A549 (cell line): ENCODE measurements around the gene PSMB11. TPM values are rescaled to one million over a fixed set of nuclear protein-coding genes. Genes with fewer than 3 reads are reported as not detected.

Experiments
- ATAC-seq, 2 experiments: fragments of 200-7000 bp in 1 of 2; fragments of >200 bp in 1 of 2; cut with Nextera tagmentation in 1 of 2; cut with Tn5 transposase in 1 of 2; 3 replicates each; pipeline versions ENCODE4 v1.8.0 to v1.9.1; 2018 to 2020; ENCODE audit warnings: mild to moderate bottlenecking in 1 of 2, moderate library complexity in 1 of 2
- CTCF ChIA-PET: fragments of 300-600 bp; sonication (Branson Sonifier 250); formaldehyde crosslinking; extraction: SDS; loops from one replicate; lab custom pipeline; 2021; ENCODE audit warnings: antibody characterized with exemption, inconsistent platforms; lab: Yijun Ruan, JAX
- POLR2A ChIA-PET: fragments of 350-600 bp; formaldehyde crosslinking; extraction: SDS; loops from one replicate; lab custom pipeline; 2021; ENCODE audit warnings: antibody characterized with exemption, inconsistent platforms; lab: Yijun Ruan, JAX
- DNase-seq, 2 experiments: peaks; one replicate each; pipeline versions ENCODE4 v3.0.0 to v3.0.0-alpha.2; 2011 to 2016; ENCODE audit warnings: low read depth in 1 of 2, low spot score in 1 of 2
- FAIRE-seq: peaks from 2 replicates; lab custom pipeline; 2011; peaks lifted over from hg19 to GRCh38; lab: Jason Lieb, UNC
- H3K27ac ChIP-seq, 2 experiments: fragments of >200 bp; sonication (Bioruptor Twin); formaldehyde crosslinking; 3 replicates each; pipeline ENCODE4 v1.5.1; 2016 to 2017
- H3K4me1 ChIP-seq: fragments of >200 bp; sonication (Bioruptor Twin); formaldehyde crosslinking; 3 replicates; pipeline ENCODE4 v1.6.1; 2016
- H3K4me2 ChIP-seq: fragments of >200 bp; sonication (Bioruptor Twin); formaldehyde crosslinking; 3 replicates; pipeline ENCODE4 v1.6.1; 2016
- H3K4me3 ChIP-seq: fragments of >200 bp; sonication (Bioruptor Twin); formaldehyde crosslinking; 3 replicates; pipeline ENCODE4 v1.5.1; 2016
- H3K9me3 ChIP-seq: fragments of >200 bp; sonication (Bioruptor Twin); formaldehyde crosslinking; 3 replicates; pipeline ENCODE4 v1.6.1; 2016
- CBX8 ChIP-seq: fragments of 200-600 bp; sonication (generic); IDR thresholded peaks from 2 replicates; pipeline ENCODE4 v1.6.1; 2016
- CTCF ChIP-seq: fragments of >200 bp; sonication (Bioruptor Twin); formaldehyde crosslinking; IDR thresholded peaks from 3 replicates; pipeline ENCODE4 v1.5.1; 2016
- E2F6 ChIP-seq: IDR thresholded peaks from 2 replicates; pipeline ENCODE4 v1.6.1; 2012; ENCODE audit warnings: low read depth, borderline replicate concordance
- ELK1 ChIP-seq: fragments of 150-350 bp; IDR thresholded peaks from 2 replicates; pipeline ENCODE4 v1.6.1; 2014; ENCODE audit warnings: low read depth, mild to moderate bottlenecking, low read length
- FOSL2 ChIP-seq, 2 experiments: fragments of 450-650 bp in 1 of 2; fragments of >200 bp in 1 of 2; sonication (Bioruptor Twin) in 1 of 2; formaldehyde crosslinking; IDR thresholded peaks; 2 replicates each; pipeline versions ENCODE4 v1.5.0 to v1.6.1; 2016 to 2020; ENCODE audit warnings: mild to moderate bottlenecking in 1 of 2, moderate library complexity in 1 of 2
- HES2 ChIP-seq: fragments of >200 bp; sonication (Bioruptor Twin); formaldehyde crosslinking; IDR thresholded peaks from 2 replicates; pipeline ENCODE4 v1.6.1; 2016
- JUN ChIP-seq, 2 experiments: fragments of >200 bp; sonication (Bioruptor Twin); formaldehyde crosslinking; IDR thresholded peaks; 2 replicates in 1 of 2; 3 replicates in 1 of 2; pipeline ENCODE4 v1.6.1; 2016 to 2017
- MAFK ChIP-seq: fragments of 450-650 bp; IDR thresholded peaks from 2 replicates; pipeline ENCODE4 v1.6.1; 2014; ENCODE audit not compliant: partially characterized antibody
- NFE2L2 ChIP-seq: fragments of 150-350 bp; conservative IDR thresholded peaks from 2 replicates; pipeline ENCODE4 v1.6.1; 2014; ENCODE audit warnings: low read length
- RAD21 ChIP-seq, 2 experiments: fragments of >200 bp in 1 of 2; sonication (Bioruptor Twin) in 1 of 2; formaldehyde crosslinking in 1 of 2; IDR thresholded peaks in 1 of 2; conservative IDR thresholded peaks in 1 of 2; 2 replicates in 1 of 2; 3 replicates in 1 of 2; pipeline ENCODE4 v1.6.1; 2012 to 2018; ENCODE audit warnings: inconsistent platforms in 1 of 2
- RARB ChIP-seq: fragments of 250-450 bp; sonication (Bioruptor Pico); IDR thresholded peaks from 2 replicates; pipeline ENCODE4 v1.8.0; 2021; ENCODE audit warnings: mild to moderate bottlenecking, moderate library complexity
- REST ChIP-seq: fragments of 200-600 bp; sonication (generic); IDR thresholded peaks from 2 replicates; pipeline ENCODE4 v1.6.1; 2016; ENCODE audit warnings: antibody characterized with exemption, mild to moderate bottlenecking, moderate library complexity
- RFX5 ChIP-seq: fragments of 450-650 bp; IDR thresholded peaks from 2 replicates; pipeline ENCODE4 v1.7.1; 2014; ENCODE audit warnings: antibody characterized with exemption, mild to moderate bottlenecking, moderate library complexity
- SMC3 ChIP-seq: fragments of >200 bp; sonication (Bioruptor Twin); formaldehyde crosslinking; IDR thresholded peaks from 3 replicates; pipeline ENCODE4 v1.6.1; 2018; ENCODE audit warnings: inconsistent platforms
- ZNF302 ChIP-seq: fragments of 250-450 bp; sonication (Bioruptor Pico); IDR thresholded peaks from 2 replicates; pipeline ENCODE4 v1.9.0; 2021; ENCODE audit warnings: inconsistent platforms, mild to moderate bottlenecking, moderate library complexity
- ZSCAN20 ChIP-seq: fragments of 250-450 bp; sonication (Bioruptor Pico); IDR thresholded peaks from 2 replicates; pipeline ENCODE4 v1.8.0; 2022; ENCODE audit warnings: mild to moderate bottlenecking, moderate library complexity
- WGBS: methylation state at CpG from one replicate; pipeline ENCODE4 v1.1.6; 2017; ENCODE audit errors: missing lambda C conversion rate; 5-methylcytosine and 5-hydroxymethylcytosine counted together
- polyA plus RNA-seq, 4 experiments: library from polyadenylated mRNA; depleted of rRNA in 3 of 4; stranded (reverse); fragments of >200 nt; fragmentation: RNase III in 1 of 4; extraction: RNeasy Plus Mini Kit Qiagen cat#74134 plus additional on column Dnase treatment in 1 of 4; gene quantifications; 2 replicates in 3 of 4; 3 replicates in 1 of 4; pipeline ENCODE4 v1.2.3, GENCODE V29; 2011 to 2017

PSMB11 gene
- polyA plus RNA-seq, 2 of the 4 experiments (the other 2 are of a cell fraction) = not detected

- ATAC-seq (peak; percentile 91 to 94), DNase-seq (peak; percentile 40 to 41), FAIRE-seq (no peak)
- H3K4me2 ChIP-seq = no peak overlapping the region; the same call in 2 of the 3 replicates
- no peak overlapping the region for H3K4me3 ChIP-seq
- WGBS = 3% methylated on average over 4 of the region's 4 CpGs
- ChIA-PET POLR2A (interaction anchor here (0.9 to 4.2 kb wide), 5 partner anchors 12 to 65 kb away, joined by 3 to 27 read pairs (median 5); partner anchors contain the start of genes AJUBA, PRMT5 and PSMB5), CTCF (interaction anchor here (0.6 to 34.0 kb wide), 21 partner anchors 10 to 1182 kb away, joined by 3 to 1206 read pairs (median 5); partner anchors contain the start of genes ACIN1, AJUBA, C14orf119 and CDH24)
- peaks cover 5% of the 10 kb centered on the region; the same call in 2 of the 3 replicates for H3K4me1 ChIP-seq
- peak overlapping the region in 1 of 2 experiments; percentile 56; a peak in 2 of 6 replicates for H3K27ac ChIP-seq
- H3K9me3 ChIP-seq = no peaks in the 10 kb centered on the region
- peak; percentile 60 for TF ChIP-seq CTCF
- peak; percentile 58; the same call in 2 of the 3 replicates for TF ChIP-seq SMC3
- TF ChIP-seq RAD21 (conservative IDR thresholded peaks at IDR 0.05 in 1 of 2, IDR thresholded peaks at IDR 0.05 in 1 of 2) = peak; percentile 60 to 75; a peak in 4 of 5 replicates
- TF ChIP-seq MAFK = no peak
- no peak for TF ChIP-seq ZNF302 (CRISPR knock-in tag)
- no peak for TF ChIP-seq HES2
- no peak for TF ChIP-seq ZSCAN20 (CRISPR knock-in tag)
- TF ChIP-seq FOSL2 (IDR thresholded peaks at IDR 0.05) = no peak
- no peak for TF ChIP-seq FOSL2 (CRISPR knock-in tag; IDR thresholded peaks at IDR 0.05)
- no peak for TF ChIP-seq REST
- TF ChIP-seq JUN (IDR thresholded peaks at IDR 0.05) = no peak
- no peak for TF ChIP-seq RARB
- TF ChIP-seq NFE2L2 = no peak
- no peak for TF ChIP-seq RFX5
- TF ChIP-seq E2F6 = no peak
- TF ChIP-seq ELK1 = no peak
- TF ChIP-seq CBX8 = no peak
These were observed 47.2 kb upstream of the PSMB11 start for GRCh38 chr14:22994762-22995275.
